Head of caudate nucleus (tissue), 42 donors: ENCODE results near the gene NR1D1.

Source experiments
- DNase-seq, 42 donors: peaks; one replicate each; pipeline versions ENCODE4 v3.0.0 to v3.0.0-alpha.2; 2020 to 2021; ENCODE audit warnings: mixed read lengths in 7 of 42
- intact Hi-C: fragments of 100-400 bp; cut with DNase I; formaldehyde crosslinking; loops from one replicate; pipeline ENCODE4 v1.15.0; 2022

The NR1D1 gene

DNA sequence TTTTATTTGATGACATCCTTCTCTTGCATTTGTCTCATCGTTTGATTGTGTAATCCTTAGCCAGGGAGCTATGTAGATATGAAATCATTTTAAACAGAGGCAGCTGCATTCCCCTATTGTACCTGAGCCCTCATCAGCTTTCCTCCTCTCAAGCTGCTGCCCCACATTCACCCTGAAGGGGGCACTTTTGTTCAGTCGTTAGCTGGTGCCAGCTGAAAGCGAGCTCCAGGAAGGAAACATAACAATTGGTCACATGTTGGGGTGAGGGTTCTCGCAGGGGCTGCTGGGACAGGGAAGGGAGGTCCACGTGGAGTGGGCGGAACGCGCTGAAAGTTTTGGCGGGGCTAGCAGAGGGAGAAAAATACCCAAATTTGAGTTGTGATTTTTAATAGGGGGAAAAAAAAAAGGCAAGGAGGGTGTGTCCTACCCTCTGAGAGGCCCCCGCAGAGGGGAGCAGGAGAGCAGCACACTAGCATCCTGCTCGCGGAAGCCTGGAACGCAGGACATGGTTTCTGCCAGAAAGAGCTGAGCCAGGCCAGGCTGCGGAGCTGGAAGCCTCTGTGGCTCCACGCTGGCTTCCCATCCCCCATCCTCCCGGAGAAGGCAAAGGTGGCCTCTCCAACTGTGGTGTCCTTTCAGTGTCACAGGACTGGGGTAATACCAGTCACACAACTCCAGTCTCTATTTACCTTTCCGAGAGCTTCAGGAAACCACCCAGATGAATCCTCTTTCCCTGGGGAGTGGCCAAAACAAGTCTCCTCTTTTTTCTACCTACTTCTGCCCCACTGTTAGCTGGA is 12.9 kb upstream of the NR1D1 start:
- intact Hi-C loops: loop anchor here (2.0 kb wide), 1 partner anchor 55 kb away; no protein-coding TSS in a partner anchor
- peak; percentile 85 to 99 (median 96) for DNase-seq

DNA sequence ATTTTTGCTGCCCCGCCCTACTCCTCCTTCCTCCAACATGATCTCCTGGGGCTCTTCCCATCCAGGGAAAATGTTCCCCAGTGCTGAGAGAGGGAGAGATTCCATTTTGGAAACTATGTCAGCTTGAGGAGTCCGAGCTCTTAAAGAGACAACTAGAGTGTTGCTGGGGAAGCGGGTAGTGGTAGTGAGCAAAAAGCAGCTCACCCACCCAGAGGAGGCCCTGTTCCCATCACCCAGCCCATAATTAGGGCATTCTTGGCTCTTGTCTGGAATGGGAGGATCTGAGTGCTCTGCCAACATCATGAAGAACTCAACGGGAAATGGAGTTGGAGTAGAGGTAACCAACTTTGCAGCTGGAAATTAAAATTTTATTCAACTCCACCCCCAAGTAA is 12.3 kb upstream of the NR1D1 start:
- intact Hi-C loops: loop anchor here (2.0 kb wide), 1 partner anchor 56 kb away; no protein-coding TSS in a partner anchor

DNA sequence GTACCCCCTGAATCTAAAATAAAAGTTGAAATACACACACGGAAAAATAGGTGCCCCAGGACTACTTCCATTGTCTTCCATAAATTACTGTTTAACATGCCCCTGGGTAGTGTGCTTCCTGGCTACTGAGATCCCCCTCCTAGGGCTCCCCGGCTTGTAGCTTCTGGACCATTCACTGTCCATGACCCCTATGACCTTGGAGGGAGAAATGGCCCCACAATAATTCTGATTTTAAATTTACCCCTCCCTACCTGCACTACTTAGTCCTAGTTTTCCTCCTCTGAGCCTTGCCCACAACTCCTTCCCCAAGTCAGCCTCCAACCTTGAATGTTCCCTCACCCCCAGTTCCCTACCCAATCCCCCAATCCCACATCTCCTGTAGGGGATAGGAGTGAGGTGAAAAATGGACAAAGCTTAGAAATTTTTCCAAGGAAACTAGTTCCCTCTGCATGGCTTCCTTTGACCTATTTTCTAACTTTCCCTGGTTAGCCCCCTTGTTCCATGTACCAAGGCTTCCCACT is 11.9 kb upstream of the NR1D1 start:
- intact Hi-C loops: loop anchor here (2.0 kb wide), 1 partner anchor 57 kb away; no protein-coding TSS in a partner anchor
- DNase-seq: peak in 2 of 42 donors; percentile 10 to 11

More for the DNA sequence above, 12.3 kb upstream of the NR1D1 start:
- DNase-seq: peak in 3 of 42 donors; percentile 25 to 32 (median 28)

DNA sequence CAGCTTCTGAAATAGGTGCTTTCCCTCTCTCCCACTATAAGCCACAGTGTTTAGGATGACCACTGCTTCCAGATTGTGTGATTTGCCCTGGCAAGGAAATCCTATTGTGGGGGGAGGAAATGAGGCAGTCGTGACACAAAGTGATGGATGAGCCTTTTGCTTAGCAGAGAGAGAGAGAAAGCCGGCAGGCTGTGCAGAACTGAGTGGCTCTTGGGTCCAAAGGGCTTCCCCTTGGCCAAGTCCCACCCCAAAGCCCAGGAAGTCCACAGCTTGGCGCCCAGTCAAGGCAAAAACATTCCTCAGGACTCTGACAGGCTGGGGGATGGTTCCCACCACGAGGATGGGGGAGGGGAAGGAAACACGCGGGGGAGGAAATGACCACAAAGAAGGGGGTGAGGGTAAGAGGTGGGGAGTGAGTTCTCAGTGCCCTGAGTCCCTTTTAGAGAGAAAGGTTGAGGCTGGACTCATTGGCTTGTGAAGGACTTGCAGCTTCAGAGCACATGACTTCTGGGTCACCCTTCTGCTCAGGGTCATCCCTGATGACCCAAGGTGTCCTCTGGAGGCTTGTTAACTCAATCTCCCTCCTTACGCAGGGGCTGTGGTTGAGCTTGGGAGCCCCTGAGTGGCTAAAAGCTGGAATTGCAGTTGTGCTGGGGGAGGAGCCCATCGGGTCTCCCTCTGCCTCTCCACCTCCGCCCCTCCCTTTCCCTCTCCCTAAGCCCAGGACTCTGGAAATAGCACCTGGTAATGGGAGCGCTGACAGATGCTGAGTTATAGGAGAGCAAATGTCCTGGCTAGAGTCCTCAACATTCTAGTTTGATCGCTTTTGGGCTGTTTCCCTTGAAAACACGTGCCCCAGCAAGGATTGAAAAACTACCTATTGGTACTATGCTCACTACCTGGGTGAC is 11.1 kb upstream of the NR1D1 start:
- intact Hi-C loops: loop anchor here (2.0 kb wide), 1 partner anchor 57 kb away; no protein-coding TSS in a partner anchor
- DNase-seq: peak; percentile 67 to 94 (median 86)

DNA sequence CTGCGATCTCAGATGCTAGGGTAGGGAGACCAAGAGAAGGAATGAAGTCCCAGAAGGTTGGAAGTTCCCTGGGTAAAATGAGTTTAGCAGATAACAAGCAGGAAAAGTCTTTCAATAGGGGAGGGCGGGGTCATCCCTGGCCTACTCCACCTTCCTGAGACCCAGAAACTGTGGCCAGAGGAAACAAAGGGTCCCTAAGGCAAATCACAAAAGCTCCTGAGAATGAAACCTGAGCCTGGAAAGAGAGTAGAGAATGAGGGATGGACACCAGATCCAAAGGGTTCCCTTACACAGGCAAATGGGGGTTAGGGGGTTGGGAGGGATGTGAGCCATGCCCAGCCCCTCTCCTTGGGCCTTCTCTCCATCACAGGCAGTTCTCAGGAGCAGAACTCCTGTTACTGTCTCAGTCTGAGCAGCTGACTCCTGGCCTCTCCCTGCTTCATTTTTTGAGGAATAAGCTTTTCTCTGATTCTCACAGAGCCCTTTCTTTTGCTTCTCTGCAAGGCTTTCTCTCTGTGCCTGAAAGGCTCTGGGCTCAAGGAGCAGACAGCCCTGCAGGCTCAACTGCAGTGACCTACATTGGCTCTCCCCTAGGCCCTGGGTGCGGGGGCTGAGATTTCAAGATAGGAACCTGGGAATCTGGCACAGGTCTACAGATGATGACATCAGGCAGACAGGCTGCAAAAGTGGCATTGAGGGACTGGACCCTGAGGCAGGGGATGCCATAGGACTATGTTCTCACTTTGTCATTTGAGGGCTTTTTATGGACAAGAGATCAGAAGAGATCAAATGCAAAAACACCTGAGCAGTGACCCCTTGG is 9.8 kb upstream of the NR1D1 start:
- DNase-seq: peak in 3 of 42 donors; percentile 13 to 36 (median 27)

DNA sequence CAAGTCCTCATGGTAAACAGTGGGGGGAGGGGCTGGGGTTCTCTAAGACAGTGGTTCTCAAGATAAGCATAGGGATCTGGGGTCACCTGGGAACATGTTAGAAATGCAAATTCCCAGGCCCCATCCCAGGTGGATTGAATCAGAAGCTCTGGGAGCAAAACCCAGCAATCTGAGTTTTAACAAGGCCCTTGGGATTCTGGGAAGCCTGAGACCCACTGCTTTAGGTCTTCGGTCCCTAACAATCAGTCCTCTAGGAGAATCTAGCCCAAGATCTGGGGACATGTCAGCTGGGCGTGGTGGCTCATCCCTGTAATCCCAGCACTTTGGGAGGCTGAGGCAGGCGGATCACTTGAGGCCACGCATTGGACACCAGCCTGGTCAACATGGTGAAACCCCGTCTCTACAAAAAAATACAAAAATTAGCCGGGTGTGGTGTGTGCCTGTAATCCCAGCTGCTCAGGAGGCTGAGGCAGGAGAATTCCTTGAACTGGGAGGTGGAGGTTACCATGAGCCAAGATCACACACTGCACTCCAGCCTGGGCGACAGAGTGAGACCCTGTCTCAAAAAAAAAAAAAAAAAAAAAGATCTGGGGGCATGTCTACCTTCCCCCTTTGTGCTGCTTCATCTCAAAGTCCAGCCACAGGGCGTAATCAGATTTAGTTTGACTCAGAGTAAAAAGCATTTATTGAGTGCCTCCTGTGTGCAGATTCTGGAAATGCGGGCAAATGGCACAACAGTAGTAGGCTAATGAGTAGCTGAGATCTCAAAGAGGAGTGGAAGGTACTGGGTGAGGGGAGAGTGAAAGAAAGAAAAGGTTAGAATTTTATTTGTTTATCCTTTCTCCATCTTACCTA is 8.8 kb upstream of the NR1D1 start:
- DNase-seq: no peak
- intact Hi-C loops: loop anchor here (5.0 kb wide), 1 partner anchor 37 kb away; no protein-coding TSS in a partner anchor

More for the DNA sequence above, 9.8 kb upstream of the NR1D1 start:
- intact Hi-C loops: no loop called here

DNA sequence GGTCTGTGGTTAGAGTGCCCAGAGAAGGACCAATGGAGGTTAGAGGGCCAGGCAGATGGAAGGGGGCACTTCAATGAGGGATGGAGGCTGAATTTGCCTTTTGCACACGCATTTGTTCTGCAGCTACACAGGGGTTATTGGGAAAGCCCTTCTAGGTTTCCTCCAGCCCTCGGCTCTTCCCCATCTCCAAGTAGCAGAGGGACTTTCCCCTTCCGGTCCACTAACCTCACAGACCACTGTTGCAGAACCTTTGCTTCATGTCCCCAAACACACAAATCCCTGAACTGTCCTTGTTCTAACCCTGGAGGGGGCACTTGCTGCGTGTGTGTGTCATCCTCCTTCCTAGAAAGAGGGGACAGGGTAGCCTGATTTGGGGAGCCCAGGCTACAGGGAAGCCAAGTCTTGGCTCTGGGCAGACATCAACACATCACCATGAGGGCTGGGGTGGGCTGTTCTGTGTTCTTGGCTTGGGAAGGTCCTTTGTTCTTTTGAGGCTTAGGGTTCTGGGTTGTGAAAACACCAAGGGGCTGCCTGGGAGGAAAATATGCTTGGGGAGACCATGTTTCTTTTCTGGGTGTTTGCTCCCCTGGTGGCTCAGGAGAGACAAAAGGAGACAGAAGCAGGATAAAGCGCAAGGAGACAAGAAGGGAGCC is 7.3 kb upstream of the NR1D1 start:
- peak in 10 of 42 donors; percentile 25 to 56 (median 36) for DNase-seq
- intact Hi-C loops: loop anchor here (5.0 kb wide), 1 partner anchor 35 kb away; no protein-coding TSS in a partner anchor

DNA sequence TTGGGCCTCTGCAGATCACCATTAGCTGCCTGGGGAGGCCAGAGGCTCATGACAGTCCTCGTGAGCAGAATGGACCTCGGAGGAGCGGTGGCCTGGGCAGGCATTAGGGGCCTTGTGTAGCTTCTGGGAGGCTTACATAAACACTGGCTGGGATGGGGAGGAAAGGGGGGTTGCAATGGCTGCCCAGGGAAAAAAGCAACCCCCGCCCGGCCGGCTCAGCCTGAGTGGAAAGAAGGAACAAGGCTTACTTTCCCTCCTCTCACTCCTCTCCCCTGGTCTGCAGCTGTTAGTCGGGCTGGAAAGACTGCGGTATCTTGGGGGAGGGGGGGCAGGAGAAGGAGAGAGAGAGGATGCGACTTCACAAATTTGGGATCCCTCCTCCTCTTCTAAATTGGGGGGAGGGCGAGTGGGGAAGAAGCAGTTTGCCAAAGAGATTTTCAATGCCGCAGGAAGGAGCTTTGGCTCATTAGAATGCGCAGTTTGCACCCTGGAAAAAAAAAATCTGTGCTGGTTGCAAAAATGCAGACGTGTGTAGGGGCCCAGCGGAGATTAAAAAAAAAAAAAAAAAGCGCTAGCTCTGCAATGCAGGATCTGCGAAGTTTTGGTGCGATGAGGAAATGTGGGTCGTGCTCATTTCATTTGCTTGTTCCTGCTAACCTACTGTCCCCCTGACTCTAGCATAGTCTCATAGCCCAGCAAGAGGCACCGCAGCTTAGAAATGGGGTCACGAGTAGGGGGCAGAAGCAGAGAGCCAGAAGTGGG is 6.6 kb upstream of the NR1D1 start:
- intact Hi-C loops: loop anchor here (5.0 kb wide), 1 partner anchor 35 kb away; no protein-coding TSS in a partner anchor
- peak in 22 of 42 donors; percentile 24 to 69 (median 49) for DNase-seq

DNA sequence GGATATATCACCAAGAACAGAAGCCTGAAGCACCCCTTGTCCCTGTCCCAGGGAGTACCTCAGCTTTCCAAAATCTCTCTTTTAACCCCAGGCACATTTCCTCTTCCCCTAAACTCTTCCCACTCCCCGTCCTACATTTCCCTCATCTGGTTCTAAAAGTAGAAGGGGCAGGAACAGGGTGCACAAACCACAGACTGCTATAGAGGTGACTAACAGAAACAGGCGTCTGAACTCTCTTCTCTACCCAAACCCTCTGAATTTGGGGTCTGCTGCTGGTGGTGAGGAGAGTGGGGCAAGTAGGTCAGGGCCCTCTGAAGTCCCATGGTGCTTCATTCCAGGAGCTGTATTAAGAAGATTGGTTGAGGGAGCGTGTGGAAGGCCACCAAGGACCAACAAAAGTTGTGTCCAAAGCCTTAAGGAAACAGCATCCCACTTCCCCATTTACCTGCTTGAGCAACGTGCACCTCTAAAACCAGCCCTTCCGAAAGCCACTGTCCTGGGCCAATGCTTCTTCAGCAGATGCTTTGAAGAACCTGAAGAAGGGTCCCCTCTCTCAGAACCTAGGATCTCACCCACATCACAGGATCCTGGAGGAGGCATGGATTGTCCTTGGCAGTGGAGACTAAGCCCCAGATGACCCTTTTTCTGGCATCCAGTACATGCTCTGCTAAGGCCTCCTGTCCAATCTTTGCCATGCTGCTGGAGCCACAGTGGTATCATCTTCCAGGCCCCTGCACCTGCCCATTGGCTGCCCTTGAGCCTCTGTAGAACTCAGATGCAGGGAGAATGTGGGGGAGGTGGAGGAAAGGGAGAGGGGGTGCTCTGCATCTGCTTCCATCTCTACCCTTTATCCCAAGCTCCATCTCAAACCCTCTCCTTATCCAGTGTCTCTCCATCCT is 5.7 kb upstream of the NR1D1 start:
- no peak for DNase-seq
- intact Hi-C loops: loop anchor here (5.0 kb wide), 1 partner anchor 34 kb away; no protein-coding TSS in a partner anchor

DNA sequence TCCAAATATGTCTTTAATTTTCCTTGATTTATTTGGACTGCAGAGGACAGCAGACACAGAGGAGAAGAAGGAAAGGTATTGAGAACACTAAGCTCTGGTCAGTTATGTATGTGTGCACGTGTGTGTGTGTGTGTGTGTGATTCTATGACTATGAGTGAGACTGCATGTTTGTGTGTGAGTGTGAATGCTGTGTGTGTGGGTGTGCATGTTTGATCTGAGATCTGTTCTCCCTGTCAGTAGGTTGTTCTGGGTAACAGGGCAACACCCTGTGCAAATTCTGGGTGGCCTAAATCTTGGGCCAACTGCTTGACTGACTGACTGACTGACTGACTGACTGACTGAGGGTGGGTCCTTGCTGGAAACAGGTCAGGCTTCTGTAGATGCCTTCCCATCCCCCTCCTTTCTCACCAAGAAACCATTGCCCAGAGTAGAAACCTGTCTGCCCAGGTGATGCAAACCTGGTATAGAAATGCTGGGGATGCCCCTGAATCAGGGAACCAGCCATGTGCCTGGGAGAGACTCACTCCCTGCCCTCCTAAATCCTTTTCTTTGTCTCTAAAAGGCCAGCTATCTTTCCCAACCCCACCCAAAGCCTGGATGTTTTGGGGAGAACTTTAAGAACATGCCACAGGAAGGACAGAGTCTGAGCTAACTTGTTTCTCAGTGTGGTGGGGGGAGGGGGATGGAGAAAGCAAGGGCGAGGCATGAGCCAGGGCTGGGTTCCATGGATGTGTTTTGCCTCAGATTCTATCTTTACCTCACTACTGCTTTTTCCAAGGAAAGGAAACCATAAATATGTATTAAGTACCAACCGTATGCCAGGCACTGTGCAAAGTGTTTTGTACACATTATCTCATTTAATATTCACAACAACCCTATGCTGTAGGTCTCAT is 4.5 kb upstream of the NR1D1 start:
- intact Hi-C loops: loop anchor here (5.0 kb wide), 1 partner anchor 33 kb away; no protein-coding TSS in a partner anchor
- no peak for DNase-seq

DNA sequence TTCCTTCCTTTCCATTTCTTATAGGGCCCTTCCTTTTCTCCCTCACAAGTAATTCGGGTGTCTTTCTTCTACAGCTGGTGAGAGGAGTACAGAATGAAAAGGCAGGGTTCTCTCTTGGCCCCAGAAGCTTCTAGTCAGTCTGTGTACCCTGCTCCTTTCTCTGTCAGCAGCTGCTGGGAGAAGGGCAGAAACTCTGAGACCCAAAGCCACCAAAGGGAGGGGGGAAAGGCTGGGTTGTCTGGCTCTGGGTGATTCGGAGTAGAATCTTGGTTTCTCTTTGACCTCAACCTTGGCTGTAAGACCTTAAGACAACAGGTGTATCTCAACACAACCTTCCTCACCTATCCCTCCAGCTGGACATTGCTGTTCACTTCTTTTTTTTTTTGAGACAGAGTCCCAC is 3.3 kb upstream of the NR1D1 start:
- intact Hi-C loops: no loop called here
- DNase-seq: no peak

DNA sequence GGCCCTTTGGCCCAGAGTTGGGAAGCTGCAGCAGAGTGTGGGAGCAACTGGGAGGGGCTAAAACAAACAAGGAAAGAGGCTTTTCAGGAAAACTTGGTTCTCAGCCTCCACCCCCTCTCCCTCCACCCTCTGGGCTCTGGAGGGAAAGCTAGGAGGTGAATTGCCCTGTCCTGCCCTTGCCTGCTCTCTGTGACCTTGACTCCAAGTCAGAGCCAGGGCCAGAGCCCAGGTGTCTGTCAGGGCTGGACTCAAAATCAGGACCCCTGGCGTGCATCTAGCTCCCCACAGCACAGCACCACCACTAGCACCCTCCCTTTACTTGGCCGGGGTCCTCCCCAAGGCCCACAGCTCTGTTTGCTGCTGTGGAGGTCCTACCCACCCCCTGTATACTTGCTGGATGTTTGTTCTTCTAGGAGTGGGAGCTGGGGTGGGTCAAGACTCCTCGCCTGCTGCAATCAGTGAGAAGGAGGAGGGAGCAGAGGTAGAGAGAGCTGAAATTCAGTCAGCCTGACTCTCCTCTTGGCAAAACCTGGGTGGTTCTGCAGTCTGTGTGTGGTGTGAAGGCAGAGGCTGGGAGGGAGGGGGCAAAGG is 2.8 kb upstream of the NR1D1 start:
- no peak for DNase-seq
- intact Hi-C loops: no loop called here

DNA sequence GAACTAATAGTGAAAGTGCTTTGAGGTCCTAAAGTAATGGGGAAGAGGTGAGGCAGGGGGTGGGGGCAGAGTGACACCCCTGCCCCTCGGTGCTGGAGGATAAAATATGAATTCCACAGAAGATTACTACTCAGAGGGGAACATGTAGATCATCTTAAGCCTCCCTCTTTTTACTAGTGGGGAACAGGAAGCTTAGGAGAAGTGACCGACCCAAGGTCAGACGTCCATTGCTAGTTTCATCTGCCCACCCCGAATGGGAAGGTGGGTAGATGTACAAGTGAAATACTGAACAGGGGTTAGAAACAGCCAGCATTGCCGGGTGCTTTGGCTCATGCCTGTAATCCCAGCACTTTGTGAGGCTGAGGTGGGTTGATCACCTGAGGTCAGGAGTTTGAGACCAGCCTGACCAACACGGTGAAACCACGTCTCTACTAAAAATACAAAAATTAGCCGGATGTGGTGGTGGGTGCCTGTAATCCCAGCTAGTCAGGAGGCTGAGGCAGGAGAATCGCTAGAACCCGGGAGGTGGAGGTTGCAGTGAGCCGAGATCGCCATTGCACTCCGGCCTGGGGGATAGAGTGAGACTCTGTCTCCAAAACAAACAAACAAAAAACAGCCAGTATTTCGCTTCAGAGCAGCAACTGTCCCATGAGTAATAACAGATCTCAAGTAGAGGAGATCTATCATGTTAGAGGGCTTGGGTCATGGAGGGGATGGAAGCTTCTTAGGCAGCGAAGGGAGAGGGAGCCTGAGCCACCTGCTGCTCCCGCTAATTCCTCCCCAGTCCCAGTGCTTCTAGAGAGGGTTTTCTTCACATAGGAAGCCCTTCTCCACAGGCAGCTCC is 1.2 kb upstream of the NR1D1 start:
- intact Hi-C loops: no loop called here
- no peak for DNase-seq
